Chondrocyte (in vitro differentiated cells): ENCODE data around the gene COL18A1. TPM values are rescaled to one million over a fixed set of nuclear protein-coding genes. Genes with fewer than 3 reads are reported as not detected.

Experiments
- DNase-seq: peaks from one replicate; pipeline ENCODE4 v3.0.0; 2021; ENCODE audit warnings: mixed read lengths, low spot score
- H3K27ac Mint-ChIP-seq: one replicate; pipeline ENCODE4 v1.8.0; 2021; ENCODE audit warnings: mild to moderate bottlenecking, moderate library complexity, mixed read lengths; ENCODE audit not compliant: unreplicated experiment
- H3K27me3 Mint-ChIP-seq: 2 replicates; pipeline ENCODE4 v1.8.0; 2021; ENCODE audit warnings: low read depth, mixed read lengths
- H3K36me3 Mint-ChIP-seq: 2 replicates; pipeline ENCODE4 v1.8.0; 2021; ENCODE audit warnings: low read depth, mixed read lengths
- H3K4me1 Mint-ChIP-seq: 2 replicates; pipeline ENCODE4 v1.8.0; 2021; ENCODE audit warnings: low read depth, mild to moderate bottlenecking, mixed read lengths
- H3K4me3 Mint-ChIP-seq: one replicate; pipeline ENCODE4 v1.8.0; 2021; ENCODE audit warnings: mild to moderate bottlenecking, moderate library complexity, mixed read lengths; ENCODE audit not compliant: unreplicated experiment
- H3K9me3 Mint-ChIP-seq: 2 replicates; pipeline ENCODE4 v1.8.0; 2021; ENCODE audit warnings: low read depth, mixed read lengths
- CTCF ChIP-seq: fragments of 200-600 bp; sonication (generic); IDR thresholded peaks from 2 replicates; pipeline ENCODE4 v1.5.0; 2021; ENCODE audit warnings: antibody characterized with exemption, mild to moderate bottlenecking, moderate library complexity
- total RNA-seq: library from RNA; stranded (reverse); gene quantifications from 3 replicates; pipeline ENCODE4 v1.2.1, GENCODE V29; 2021

COL18A1 gene
- total RNA-seq, 1 donor from 2014 or later, result 616 TPM

GRCh38 chr21:45548711-45549491, 143.9 kb downstream of the COL18A1 start:
- Mint-ChIP-seq H3K4me1 (peaks cover 5% of the 10 kb centered on the region), H3K4me3 (no peak overlapping the region), H3K27me3 (peaks cover 2% of the 10 kb centered on the region), H3K36me3 (no peaks in the 10 kb centered on the region), H3K9me3 (no peaks in the 10 kb centered on the region), H3K27ac (no peak overlapping the region)
- DNase-seq, result no peak
- TF ChIP-seq CTCF, result no peak

GRCh38 chr21:45549626-45550463, 144.9 kb downstream of the COL18A1 start:
- Mint-ChIP-seq H3K27me3 (peaks cover 2% of the 10 kb centered on the region), H3K27ac (no peak overlapping the region), H3K4me1 (peaks cover 9% of the 10 kb centered on the region), H3K36me3 (no peaks in the 10 kb centered on the region), H3K4me3 (no peak overlapping the region), H3K9me3 (no peaks in the 10 kb centered on the region)
- DNase-seq, result no peak
- no peak for TF ChIP-seq CTCF

GRCh38 chr21:45550522-45551210, 145.7 kb downstream of the COL18A1 start:
- H3K27ac Mint-ChIP-seq, result no peak overlapping the region
- no peak for TF ChIP-seq CTCF
- H3K4me1 Mint-ChIP-seq, result peaks cover 9% of the 10 kb centered on the region
- H3K4me3 Mint-ChIP-seq, result no peak overlapping the region
- H3K9me3 Mint-ChIP-seq, result no peaks in the 10 kb centered on the region
- no peaks in the 10 kb centered on the region for H3K36me3 Mint-ChIP-seq
- H3K27me3 Mint-ChIP-seq, result peaks cover 2% of the 10 kb centered on the region
- no peak for DNase-seq

GRCh38 chr21:45551316-45551715, 146.4 kb downstream of the COL18A1 start:
- no peak for TF ChIP-seq CTCF
- no peak for DNase-seq
- Mint-ChIP-seq H3K4me3 (no peak overlapping the region), H3K9me3 (no peaks in the 10 kb centered on the region), H3K4me1 (peaks cover 9% of the 10 kb centered on the region), H3K27me3 (peaks cover 2% of the 10 kb centered on the region), H3K27ac (peak overlapping the region; percentile 75), H3K36me3 (no peaks in the 10 kb centered on the region)
